Astrocyte (in vitro differentiated cells and primary cell): ENCODE results near the gene AMZ1.

ENCODE experiments used
- CTCF ChIP-seq: IDR thresholded peaks from 2 replicates; pipeline ENCODE4 v1.5.1; 2011; ENCODE audit warnings: low read depth, mild to moderate bottlenecking, inconsistent platforms, low read length, moderate library complexity; ENCODE audit not compliant: insufficient read depth
- EZH2 ChIP-seq: IDR thresholded peaks from 2 replicates; pipeline ENCODE4 v1.6.1; 2012; ENCODE audit warnings: mild to moderate bottlenecking, low read length, inconsistent platforms; ENCODE audit not compliant: insufficient read depth

DNA sequence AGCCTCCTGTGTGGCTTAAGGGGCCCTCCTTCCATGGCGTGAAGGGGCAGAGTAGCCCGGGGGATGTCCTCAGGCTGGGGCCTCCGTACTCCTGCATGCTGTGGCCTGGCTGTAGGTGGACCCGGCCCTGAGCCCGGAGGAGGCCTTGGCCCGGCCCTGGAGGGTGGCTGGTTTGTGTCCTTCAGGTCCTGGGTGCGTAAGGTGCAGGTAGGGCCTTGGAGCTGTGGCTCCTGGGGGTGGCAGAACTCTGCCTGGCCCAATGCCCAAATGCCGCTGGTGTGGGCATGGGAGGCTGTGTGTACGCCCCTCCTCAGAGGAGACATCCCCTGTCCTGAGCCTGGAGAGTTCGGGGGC lies 26.9 kb upstream of the AMZ1 start:
- no peak for TF ChIP-seq CTCF
- no peak for TF ChIP-seq EZH2
